ENCODE measurements around the gene PSMA2.

GRCh38 chr7:42960762-42961161 lies 28.8 kb upstream of the PSMA2 start:
- TF ChIP-seq CTCF (IDR thresholded peaks at IDR 0.05) (no peak), POLR2A (IDR thresholded peaks at IDR 0.05) (no peak), EP300 (IDR thresholded peaks at IDR 0.05) (no peak)
